Measurements from ENCODE around the gene SLC35E1. TPM values are rescaled to one million over a fixed set of nuclear protein-coding genes. Genes with fewer than 3 reads are reported as not detected.

SLC35E1 gene
- 38.1 TPM for total RNA-seq

DNA sequence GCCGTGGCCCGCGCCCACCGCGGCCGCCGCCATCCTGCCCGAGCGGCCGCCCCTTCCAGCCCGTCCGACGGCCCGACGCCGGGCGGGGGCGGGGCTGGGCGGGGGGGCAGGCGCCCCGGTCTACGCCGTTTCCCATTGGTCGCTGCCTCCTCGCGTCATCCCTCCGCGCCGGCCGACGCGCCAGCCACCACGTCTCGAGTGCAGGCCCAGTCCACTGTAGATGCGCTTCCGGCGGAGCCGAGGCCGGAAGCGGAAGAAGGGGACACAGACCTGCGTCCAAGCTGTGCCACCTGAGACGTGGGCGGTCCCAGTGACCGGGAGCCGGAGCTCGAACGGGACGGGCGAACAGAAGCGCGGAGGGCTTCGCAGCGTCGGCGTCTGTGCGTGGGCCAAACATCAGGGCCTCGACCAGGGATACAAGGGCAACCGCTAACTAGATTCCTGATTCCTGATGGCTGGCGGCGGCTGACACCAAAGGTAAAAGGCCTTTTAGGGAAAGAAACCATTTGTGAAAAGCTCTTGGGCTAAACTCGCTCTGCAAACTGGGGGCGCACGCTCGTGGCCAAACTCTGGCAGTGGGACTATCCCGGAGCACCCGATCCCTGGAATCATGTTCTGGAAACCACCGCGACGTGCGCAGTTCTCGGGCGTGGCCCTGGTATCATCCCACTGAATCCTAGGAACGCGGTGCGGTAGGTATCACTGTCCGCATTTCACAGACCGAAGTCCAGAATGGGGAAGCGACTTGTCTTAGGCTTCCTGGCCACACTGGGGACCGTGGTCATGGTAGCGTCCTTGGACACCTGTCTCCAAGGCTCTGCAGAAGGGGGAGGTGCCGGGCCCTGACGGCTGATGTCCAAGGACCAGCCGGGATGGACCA lies at the start of gene SLC35E1:
Gene SLC35E1 (minus strand): TSS at position 84 of the 880 bp plus-strand sequence. CDS start 51 bp downstream, at position 33.

GRCh38 chr19:16542045-16542909 lies 29.9 kb downstream of the SLC35E1 start, which contains the start of gene CHERP:
Gene CHERP, minus strand, starts transcription at chr19:16542437. Its CDS starts 59 bp downstream, at chr19:16542378.

Small RNAs within 50 kb of the gene (small RNA-seq; reads per million reads assigned to genes)
- gene RN7SL146P, result not detected

Other genes starting within 250 kb of the SLC35E1 start
- 3.9 TPM for gene KLF2, start 247.6 kb downstream of the SLC35E1 start, total RNA-seq
- 19.8 TPM for gene EPS15L1, start 100.4 kb downstream of the SLC35E1 start, total RNA-seq
- not detected for gene CALR3, start 76.2 kb downstream of the SLC35E1 start, total RNA-seq
- 6.2 TPM for gene C19orf44, start 76.0 kb downstream of the SLC35E1 start, total RNA-seq
- 10.1 TPM for gene CHERP, start 30.0 kb downstream of the SLC35E1 start, total RNA-seq
- 4.4 TPM for gene MED26, start 55.8 kb upstream of the SLC35E1 start, total RNA-seq
- gene SMIM7, start 87.7 kb upstream of the SLC35E1 start, total RNA-seq, result 63.7 TPM
- gene TMEM38A, start 88.7 kb upstream of the SLC35E1 start, total RNA-seq, result 18.0 TPM
- 4.8 TPM for gene NWD1, start 147.4 kb upstream of the SLC35E1 start, total RNA-seq

All from diencephalon (tissue), 1 donor.